ENCODE measurements around the gene ACOT6.
"Not testable (repeated sequence)": the region's sequence is repeated elsewhere in the genome, so short reads cannot be mapped to it uniquely, and the experiment has no call there.

The ACOT6 gene, protein sequence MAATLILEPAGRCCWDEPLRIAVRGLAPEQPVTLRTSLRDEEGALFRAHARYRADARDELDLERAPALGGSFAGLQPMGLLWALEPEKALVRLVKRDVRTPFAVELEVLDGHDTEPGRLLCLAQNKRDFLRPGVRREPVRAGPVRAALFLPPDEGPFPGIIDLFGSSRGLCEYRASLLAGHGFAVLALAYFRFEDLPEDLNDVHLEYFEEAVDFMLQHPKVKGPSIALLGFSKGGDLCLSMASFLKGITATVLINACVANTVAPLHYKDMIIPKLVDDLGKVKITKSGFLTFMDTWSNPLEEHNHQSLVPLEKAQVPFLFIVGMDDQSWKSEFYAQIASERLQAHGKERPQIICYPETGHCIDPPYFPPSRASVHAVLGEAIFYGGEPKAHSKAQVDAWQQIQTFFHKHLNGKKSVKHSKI

DNA sequence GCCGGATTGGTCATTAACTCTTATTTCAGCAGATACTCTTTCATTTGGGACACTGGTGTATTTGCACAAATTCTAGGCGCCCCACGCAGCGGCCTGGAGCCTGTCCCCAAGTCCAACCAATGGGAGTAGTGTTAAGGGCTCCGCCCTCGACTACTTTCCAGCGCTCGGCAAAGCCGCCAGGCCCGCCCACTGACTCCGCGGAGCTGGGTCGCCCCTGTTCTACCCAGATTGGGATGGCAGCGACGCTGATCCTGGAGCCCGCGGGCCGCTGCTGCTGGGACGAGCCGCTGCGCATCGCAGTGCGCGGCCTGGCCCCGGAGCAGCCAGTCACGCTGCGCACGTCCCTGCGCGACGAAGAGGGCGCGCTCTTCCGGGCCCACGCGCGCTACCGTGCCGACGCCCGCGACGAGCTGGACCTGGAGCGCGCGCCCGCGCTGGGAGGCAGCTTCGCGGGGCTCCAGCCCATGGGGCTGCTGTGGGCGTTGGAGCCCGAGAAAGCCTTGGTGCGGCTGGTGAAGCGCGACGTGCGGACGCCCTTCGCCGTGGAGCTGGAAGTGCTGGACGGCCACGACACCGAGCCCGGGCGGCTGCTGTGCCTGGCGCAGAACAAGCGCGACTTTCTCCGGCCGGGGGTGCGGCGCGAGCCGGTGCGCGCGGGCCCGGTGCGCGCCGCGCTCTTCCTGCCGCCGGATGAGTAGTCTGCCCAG lies at the start of gene ACOT6:
Gene ACOT6, plus strand, starts transcription at position 179 of the 707 bp plus-strand sequence. Its CDS starts 55 bp downstream, at position 234.
- peak within 1 kb of the TSS; percentile 87 for H3K9ac ChIP-seq (ENCODE audit: low read depth, low read length)
- H3K36me3 ChIP-seq (ENCODE audit: insufficient read depth, low read length): no peaks in the 10 kb centered on the region
- no peaks in the 10 kb centered on the region for H3K9me3 ChIP-seq (ENCODE audit: control insufficient read depth, insufficient read depth, low read length)
- H3K4me1 ChIP-seq (ENCODE audit: insufficient read depth, low read length): no peaks in the 10 kb centered on the region

DNA sequence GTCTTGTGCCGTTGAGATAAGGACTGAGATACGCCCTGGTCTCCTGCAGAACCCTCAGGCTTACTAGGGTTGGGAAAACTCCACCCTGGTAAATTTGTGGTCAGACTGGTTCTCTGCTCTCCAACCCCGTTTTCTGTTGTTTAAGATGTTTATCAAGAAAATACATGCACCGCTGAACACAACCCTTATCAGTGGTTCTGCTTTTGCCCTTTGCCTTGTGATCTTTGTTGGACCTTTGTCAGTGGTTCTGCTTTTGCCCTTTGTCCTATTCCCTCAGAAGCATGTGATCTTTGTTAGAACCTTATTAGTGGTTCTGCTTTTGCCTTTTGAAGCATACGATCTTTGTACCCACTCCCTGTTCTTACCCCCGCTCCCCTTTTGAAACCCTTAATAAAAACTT lies 49.6 kb upstream of the ACOT6 start:
- H3K4me1 ChIP-seq (ENCODE audit: insufficient read depth, low read length); H3K9ac ChIP-seq (ENCODE audit: low read depth, low read length); H3K9me3 ChIP-seq (ENCODE audit: control insufficient read depth, insufficient read depth, low read length); H3K36me3 ChIP-seq (ENCODE audit: insufficient read depth, low read length): not testable (repeated sequence)

DNA sequence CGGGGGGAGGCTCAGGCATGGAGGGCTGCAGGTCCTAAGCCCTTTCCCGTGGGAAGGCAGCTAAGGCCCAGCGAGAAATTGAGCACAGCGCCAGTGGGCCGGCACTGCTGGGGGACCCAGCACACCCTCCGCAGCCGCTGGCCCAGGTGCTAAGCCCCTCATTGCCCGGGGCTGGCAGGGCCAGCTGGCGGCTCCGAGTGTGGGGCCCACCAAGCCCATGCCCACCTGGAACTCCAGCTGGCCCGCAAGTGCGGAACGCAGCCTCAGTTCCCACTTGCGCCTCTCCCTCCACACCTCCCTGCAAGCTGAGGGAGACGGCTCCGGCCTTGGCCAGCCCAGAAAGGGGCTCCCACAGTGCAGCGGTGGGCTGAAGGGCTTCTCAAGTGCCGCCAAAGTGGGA lies 45.9 kb upstream of the ACOT6 start:
- not testable (repeated sequence) for H3K9me3 ChIP-seq (ENCODE audit: control insufficient read depth, insufficient read depth, low read length); H3K9ac ChIP-seq (ENCODE audit: low read depth, low read length); H3K36me3 ChIP-seq (ENCODE audit: insufficient read depth, low read length); H3K4me1 ChIP-seq (ENCODE audit: insufficient read depth, low read length)

DNA sequence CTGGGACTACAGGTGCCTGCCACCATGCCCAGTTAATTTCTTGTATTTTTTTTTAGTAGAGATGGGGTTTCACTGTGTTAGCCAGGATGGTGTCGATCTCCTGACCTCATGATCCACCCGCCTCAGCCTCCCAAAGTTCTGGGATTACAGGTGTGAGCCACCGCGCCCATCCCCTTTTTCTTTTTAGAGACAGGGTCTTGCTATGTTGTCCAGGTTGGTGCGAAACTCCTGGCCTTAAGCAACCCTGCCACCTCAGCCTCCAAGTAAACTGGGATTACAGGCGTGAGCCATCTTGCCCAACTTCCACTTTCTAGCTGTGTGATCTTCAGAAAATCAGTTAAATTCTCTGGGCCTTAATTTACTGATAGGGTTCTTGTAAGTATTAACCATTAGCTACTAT lies 45.4 kb upstream of the ACOT6 start:
- not testable (repeated sequence) for H3K9me3 ChIP-seq (ENCODE audit: control insufficient read depth, insufficient read depth, low read length); H3K9ac ChIP-seq (ENCODE audit: low read depth, low read length); H3K36me3 ChIP-seq (ENCODE audit: insufficient read depth, low read length); H3K4me1 ChIP-seq (ENCODE audit: insufficient read depth, low read length)

- Histone ChIP-seq H3K36me3 (ENCODE audit: insufficient read depth, low read length) (no peaks in the 10 kb centered on the region), H3K4me1 (ENCODE audit: insufficient read depth, low read length) (peaks cover 5% of the 10 kb centered on the region; the same call in 1 of the 2 replicates), H3K9me3 (ENCODE audit: control insufficient read depth, insufficient read depth, low read length) (no peaks in the 10 kb centered on the region), H3K9ac (ENCODE audit: low read depth, low read length) (no peak overlapping the region)
Measured at GRCh38 chr14:73567358-73567757, 45.0 kb upstream of the ACOT6 start.

GRCh38 chr14:73567951-73568885 lies 44.1 kb upstream of the ACOT6 start:
- Histone ChIP-seq H3K36me3 (ENCODE audit: insufficient read depth, low read length) (no peaks in the 10 kb centered on the region), H3K9ac (ENCODE audit: low read depth, low read length) (peak overlapping the region; percentile 38; the same call in 1 of the 2 replicates), H3K4me1 (ENCODE audit: insufficient read depth, low read length) (peaks cover 5% of the 10 kb centered on the region; the same call in 1 of the 2 replicates), H3K9me3 (ENCODE audit: control insufficient read depth, insufficient read depth, low read length) (no peaks in the 10 kb centered on the region)

GRCh38 chr14:73568886-73569184 lies 43.5 kb upstream of the ACOT6 start:
- peak overlapping the region; percentile 38 for H3K9ac ChIP-seq (ENCODE audit: low read depth, low read length)
- H3K4me1 ChIP-seq (ENCODE audit: insufficient read depth, low read length); H3K36me3 ChIP-seq (ENCODE audit: insufficient read depth, low read length); H3K9me3 ChIP-seq (ENCODE audit: control insufficient read depth, insufficient read depth, low read length): not testable (repeated sequence)

- peak within 1 kb of the TSS; percentile 38 for H3K9ac ChIP-seq (ENCODE audit: low read depth, low read length)
- not testable (repeated sequence) for H3K9me3 ChIP-seq (ENCODE audit: control insufficient read depth, insufficient read depth, low read length)
Measured at GRCh38 chr14:73569185-73569958, 42.9 kb upstream of the ACOT6 start, which contains the start of gene ACOT2. TSS of gene ACOT2 (plus strand) at chr14:73569213. CDS start at chr14:73569241, 28 bp downstream.

GRCh38 chr14:73570913-73571312 lies 41.4 kb upstream of the ACOT6 start:
- H3K9me3 ChIP-seq (ENCODE audit: control insufficient read depth, insufficient read depth, low read length); H3K4me1 ChIP-seq (ENCODE audit: insufficient read depth, low read length); H3K36me3 ChIP-seq (ENCODE audit: insufficient read depth, low read length); H3K9ac ChIP-seq (ENCODE audit: low read depth, low read length): not testable (repeated sequence)

More at GRCh38 chr14:73569185-73569958, 42.9 kb upstream of the ACOT6 start, which contains the start of gene ACOT2:
- not testable (repeated sequence) for H3K36me3 ChIP-seq (ENCODE audit: insufficient read depth, low read length); H3K4me1 ChIP-seq (ENCODE audit: insufficient read depth, low read length)

DNA sequence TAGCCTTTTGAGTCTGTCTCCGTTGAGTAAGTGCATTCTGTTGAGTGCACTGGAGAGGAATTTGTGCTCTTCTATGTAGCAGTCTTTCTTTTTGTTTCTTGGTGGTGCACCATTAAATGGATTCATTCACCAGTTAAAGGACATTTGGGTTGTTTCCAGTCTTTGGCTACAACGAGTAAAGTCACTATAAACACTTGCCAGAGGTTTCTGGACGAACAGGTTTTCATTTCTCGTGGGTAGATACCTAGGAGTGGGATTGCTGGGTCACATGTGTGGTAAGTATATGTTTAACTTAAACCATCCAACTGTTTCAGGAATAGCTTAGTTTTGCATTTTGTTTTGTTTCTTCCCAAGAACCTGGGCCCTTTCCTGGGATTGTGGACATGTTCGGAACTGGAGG lies 39.3 kb upstream of the ACOT6 start:
- H3K4me1 ChIP-seq (ENCODE audit: insufficient read depth, low read length); H3K36me3 ChIP-seq (ENCODE audit: insufficient read depth, low read length); H3K9me3 ChIP-seq (ENCODE audit: control insufficient read depth, insufficient read depth, low read length); H3K9ac ChIP-seq (ENCODE audit: low read depth, low read length): not testable (repeated sequence)

- H3K9me3 ChIP-seq (ENCODE audit: control insufficient read depth, insufficient read depth, low read length); H3K4me1 ChIP-seq (ENCODE audit: insufficient read depth, low read length); H3K36me3 ChIP-seq (ENCODE audit: insufficient read depth, low read length): not testable (repeated sequence)
Measured at GRCh38 chr14:73573740-73574139, 38.6 kb upstream of the ACOT6 start.

GRCh38 chr14:73574251-73574650 lies 38.1 kb upstream of the ACOT6 start:
- H3K9ac ChIP-seq (ENCODE audit: low read depth, low read length); H3K4me1 ChIP-seq (ENCODE audit: insufficient read depth, low read length); H3K36me3 ChIP-seq (ENCODE audit: insufficient read depth, low read length); H3K9me3 ChIP-seq (ENCODE audit: control insufficient read depth, insufficient read depth, low read length): not testable (repeated sequence)

More at GRCh38 chr14:73573740-73574139, 38.6 kb upstream of the ACOT6 start:
- H3K9ac ChIP-seq (ENCODE audit: low read depth, low read length): not testable (repeated sequence)

DNA sequence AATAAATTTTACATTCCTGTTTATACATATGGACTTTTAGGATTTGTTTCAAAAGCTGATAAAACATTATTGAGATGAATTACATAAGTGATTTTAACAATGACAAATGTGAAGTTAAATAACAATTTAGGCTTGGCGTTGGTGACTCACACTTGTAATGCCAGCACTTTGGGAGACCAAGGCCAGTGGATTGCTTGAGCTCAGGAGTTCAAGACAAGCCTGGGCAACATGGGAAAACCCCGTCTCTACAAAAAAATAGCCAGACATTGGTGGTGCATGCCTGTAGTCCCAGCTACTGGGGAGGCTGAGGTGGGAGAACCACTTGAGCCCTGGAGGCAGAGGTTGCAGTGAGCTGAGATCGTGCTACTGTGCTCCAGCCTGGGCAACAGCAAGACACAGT lies 35.9 kb upstream of the ACOT6 start:
- Histone ChIP-seq H3K9ac (ENCODE audit: low read depth, low read length) (no peak overlapping the region), H3K36me3 (ENCODE audit: insufficient read depth, low read length) (no peaks in the 10 kb centered on the region), H3K4me1 (ENCODE audit: insufficient read depth, low read length) (no peaks in the 10 kb centered on the region), H3K9me3 (ENCODE audit: control insufficient read depth, insufficient read depth, low read length) (no peaks in the 10 kb centered on the region)

- H3K9me3 ChIP-seq (ENCODE audit: control insufficient read depth, insufficient read depth, low read length); H3K4me1 ChIP-seq (ENCODE audit: insufficient read depth, low read length); H3K36me3 ChIP-seq (ENCODE audit: insufficient read depth, low read length); H3K9ac ChIP-seq (ENCODE audit: low read depth, low read length): not testable (repeated sequence)
Measured at GRCh38 chr14:73577214-73577613, 35.1 kb upstream of the ACOT6 start.

All from ES-I3 (cell line).